HCT116 (cell line): Measurements from ENCODE around the gene RPS6KC1.

Experiments
- CBX3 ChIP-seq: IDR thresholded peaks from 2 replicates; pipeline ENCODE4 v1.6.1; 2012; ENCODE audit warnings: low read depth
- EGR1 ChIP-seq: IDR thresholded peaks from 2 replicates; pipeline ENCODE4 v1.6.1; 2012; ENCODE audit warnings: low read depth
- EZH2 ChIP-seq: fragments of 200-600 bp; sonication (generic); IDR thresholded peaks from 2 replicates; pipeline ENCODE4 v1.6.1; 2017; ENCODE audit warnings: antibody characterized with exemption, mixed run types
- EZH2phosphoT487 ChIP-seq: fragments of 200-600 bp; IDR thresholded peaks from 2 replicates; pipeline ENCODE4 v1.6.1; 2018; ENCODE audit warnings: antibody characterized with exemption, borderline replicate concordance
- POLR2A ChIP-seq: IDR thresholded peaks from 2 replicates; pipeline ENCODE4 v1.7.0; 2011; ENCODE audit warnings: borderline replicate concordance; ENCODE audit not compliant: insufficient read depth, insufficient read length; ENCODE audit errors: extremely low read depth
- POLR2AphosphoS5 ChIP-seq: IDR thresholded peaks from 2 replicates; pipeline ENCODE4 v1.6.1; 2011; ENCODE audit warnings: mild to moderate bottlenecking, low read depth, low read length, moderate library complexity
- RAD21 ChIP-seq: IDR thresholded peaks from 2 replicates; pipeline ENCODE4 v1.6.1; 2012; ENCODE audit warnings: low read depth, mild to moderate bottlenecking
- SP1 ChIP-seq: IDR thresholded peaks from 2 replicates; pipeline ENCODE4 v1.6.1; 2012; ENCODE audit warnings: low read depth
- YY1 ChIP-seq: IDR thresholded peaks from 2 replicates; pipeline ENCODE4 v1.6.1; 2011; ENCODE audit warnings: low read length, low read depth, moderate library complexity, mild to moderate bottlenecking; ENCODE audit not compliant: insufficient replicate concordance; ENCODE audit errors: extremely low read depth
- TF ChIP-seq, protein P1 (sequence below), 3 experiments: fragments of 200-600 bp in 1 of 3; sonication (generic) in 1 of 3; IDR thresholded peaks in 2 of 3; conservative IDR thresholded peaks in 1 of 3; 2 replicates each; pipeline ENCODE4 v1.5.1; 2012 to 2017; ENCODE audit warnings: low read depth in 2 of 3, low read length in 2 of 3, antibody characterized with exemption in 1 of 3, borderline replicate concordance in 1 of 3, control low read depth in 1 of 3, mild to moderate bottlenecking in 1 of 3, mixed read lengths in 1 of 3, mixed run types in 1 of 3, moderate library complexity in 1 of 3; ENCODE audit not compliant: insufficient read depth in 1 of 3
- TF ChIP-seq, protein P2 (sequence below): IDR thresholded peaks from 2 replicates; pipeline ENCODE4 v1.6.1; 2012

DNA sequence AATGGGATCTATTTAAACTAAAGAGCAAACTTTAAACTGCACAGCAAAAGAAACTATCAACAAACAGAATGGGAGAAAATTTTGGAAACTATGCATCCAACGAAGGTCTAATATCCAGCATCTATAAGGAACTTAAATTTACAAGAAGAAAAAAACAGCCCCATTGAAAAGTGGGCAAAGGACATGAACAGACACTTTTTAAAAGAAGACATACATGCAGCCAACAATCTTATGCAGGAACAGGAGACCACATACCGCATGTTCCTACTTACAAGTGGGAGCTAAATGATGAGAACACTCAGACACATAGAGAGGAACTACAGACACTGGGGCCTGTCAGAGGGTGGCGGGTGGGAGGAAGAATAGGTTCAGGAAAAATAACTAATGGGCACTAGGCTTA lies 149.6 kb downstream of the RPS6KC1 start:
- TF ChIP-seq, protein P1, sequence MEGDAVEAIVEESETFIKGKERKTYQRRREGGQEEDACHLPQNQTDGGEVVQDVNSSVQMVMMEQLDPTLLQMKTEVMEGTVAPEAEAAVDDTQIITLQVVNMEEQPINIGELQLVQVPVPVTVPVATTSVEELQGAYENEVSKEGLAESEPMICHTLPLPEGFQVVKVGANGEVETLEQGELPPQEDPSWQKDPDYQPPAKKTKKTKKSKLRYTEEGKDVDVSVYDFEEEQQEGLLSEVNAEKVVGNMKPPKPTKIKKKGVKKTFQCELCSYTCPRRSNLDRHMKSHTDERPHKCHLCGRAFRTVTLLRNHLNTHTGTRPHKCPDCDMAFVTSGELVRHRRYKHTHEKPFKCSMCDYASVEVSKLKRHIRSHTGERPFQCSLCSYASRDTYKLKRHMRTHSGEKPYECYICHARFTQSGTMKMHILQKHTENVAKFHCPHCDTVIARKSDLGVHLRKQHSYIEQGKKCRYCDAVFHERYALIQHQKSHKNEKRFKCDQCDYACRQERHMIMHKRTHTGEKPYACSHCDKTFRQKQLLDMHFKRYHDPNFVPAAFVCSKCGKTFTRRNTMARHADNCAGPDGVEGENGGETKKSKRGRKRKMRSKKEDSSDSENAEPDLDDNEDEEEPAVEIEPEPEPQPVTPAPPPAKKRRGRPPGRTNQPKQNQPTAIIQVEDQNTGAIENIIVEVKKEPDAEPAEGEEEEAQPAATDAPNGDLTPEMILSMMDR (IDR thresholded peaks at IDR 0.05 in 2 of 3, conservative IDR thresholded peaks at IDR 0.05 in 1 of 3; ENCODE audit: borderline replicate concordance in 1 of 3, insufficient read depth in 1 of 3, low read depth in 2 of 3, low read length in 2 of 3), result no peak
- no peak for TF ChIP-seq POLR2AphosphoS5
- no peak for TF ChIP-seq EGR1
- no peak for TF ChIP-seq POLR2A
- no peak for TF ChIP-seq RAD21
- TF ChIP-seq CBX3, result no peak
- no peak for TF ChIP-seq EZH2
- TF ChIP-seq, protein P2, sequence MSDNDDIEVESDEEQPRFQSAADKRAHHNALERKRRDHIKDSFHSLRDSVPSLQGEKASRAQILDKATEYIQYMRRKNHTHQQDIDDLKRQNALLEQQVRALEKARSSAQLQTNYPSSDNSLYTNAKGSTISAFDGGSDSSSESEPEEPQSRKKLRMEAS, result no peak
- no peak for TF ChIP-seq EZH2phosphoT487
- no peak for TF ChIP-seq SP1
- TF ChIP-seq YY1, result no peak
